HG02852 (cell line): ENCODE measurements around the gene PET100.

Experiments used
- ATAC-seq: cut with Tn5 transposase; IDR thresholded peaks from one replicate; pipeline ENCODE4 v1.9.1; 2021; ENCODE audit warnings: mild to moderate bottlenecking, moderate library complexity; ENCODE audit not compliant: unreplicated experiment

PET100 gene

GRCh38 chr19:7676854-7677253, 47.3 kb downstream of the PET100 start, which contains the start of gene MCEMP1:
TSS of gene MCEMP1 (plus strand) at chr19:7677090. CDS start at chr19:7677121, 31 bp downstream.
- no peak for ATAC-seq

DNA sequence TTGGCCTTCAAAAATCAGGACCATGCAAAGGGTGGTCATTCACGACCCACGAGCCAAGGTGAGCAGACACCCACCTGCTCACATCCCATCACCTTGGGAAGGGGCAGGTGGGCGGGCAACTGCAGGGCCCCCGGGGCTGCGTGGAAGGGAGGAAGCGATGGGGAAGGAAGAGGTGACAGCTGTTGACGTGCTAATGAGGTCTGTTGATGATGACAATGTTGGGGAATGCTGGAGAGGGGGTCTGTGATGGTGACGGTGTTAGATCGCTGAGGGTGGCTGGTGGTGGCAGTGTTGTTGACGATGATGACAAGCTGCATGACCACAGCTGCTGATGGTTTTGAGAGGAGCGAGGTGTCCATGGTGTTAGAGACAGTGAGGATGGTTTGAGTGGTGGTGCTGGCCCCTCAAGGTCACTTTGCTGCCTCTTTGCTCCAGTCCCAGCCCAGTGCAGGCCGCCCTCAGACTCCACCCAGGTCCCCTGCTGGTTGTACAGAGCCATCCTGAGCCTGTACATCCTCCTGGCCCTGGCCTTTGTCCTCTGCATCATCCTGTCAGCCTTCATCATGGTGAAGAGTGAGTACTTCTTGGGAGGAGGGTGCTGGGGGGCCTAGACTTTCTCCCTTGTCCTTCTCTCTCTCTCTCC, 48.2 kb downstream of the PET100 start:
- no peak for ATAC-seq

DNA sequence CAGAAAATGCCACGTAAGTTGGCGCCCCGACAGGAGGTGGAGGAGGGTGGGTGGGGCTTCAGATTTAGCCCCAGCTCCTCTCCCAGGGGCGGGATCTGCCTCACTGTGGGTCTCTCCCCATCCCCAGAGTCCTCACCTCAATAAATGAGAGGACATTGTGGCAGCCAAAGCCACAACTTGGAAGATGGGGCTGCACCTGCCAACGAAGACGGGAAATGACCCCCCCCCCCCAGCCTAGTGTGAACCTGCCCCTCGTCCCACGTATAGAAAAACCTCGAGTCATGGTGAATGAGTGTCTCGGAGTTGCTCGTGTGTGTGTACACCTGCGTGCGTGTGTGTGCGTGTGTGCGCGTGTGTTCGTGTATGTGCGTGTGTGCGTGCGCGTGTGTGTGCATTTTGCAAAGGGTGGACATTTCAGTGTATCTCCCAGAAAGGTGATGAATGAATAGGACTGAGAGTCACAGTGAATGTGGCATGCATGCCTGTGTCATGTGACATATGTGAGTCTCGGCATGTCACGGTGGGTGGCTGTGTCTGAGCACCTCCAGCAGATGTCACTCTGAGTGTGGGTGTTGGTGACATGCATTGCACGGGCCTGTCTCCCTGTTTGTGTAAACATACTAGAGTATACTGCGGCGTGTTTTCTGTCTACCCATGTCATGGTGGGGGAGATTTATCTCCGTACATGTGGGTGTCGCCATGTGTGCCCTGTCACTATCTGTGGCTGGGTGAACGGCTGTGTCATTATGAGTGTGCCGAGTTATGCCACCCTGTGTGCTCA, 49.6 kb downstream of the PET100 start:
- no peak for ATAC-seq

DNA sequence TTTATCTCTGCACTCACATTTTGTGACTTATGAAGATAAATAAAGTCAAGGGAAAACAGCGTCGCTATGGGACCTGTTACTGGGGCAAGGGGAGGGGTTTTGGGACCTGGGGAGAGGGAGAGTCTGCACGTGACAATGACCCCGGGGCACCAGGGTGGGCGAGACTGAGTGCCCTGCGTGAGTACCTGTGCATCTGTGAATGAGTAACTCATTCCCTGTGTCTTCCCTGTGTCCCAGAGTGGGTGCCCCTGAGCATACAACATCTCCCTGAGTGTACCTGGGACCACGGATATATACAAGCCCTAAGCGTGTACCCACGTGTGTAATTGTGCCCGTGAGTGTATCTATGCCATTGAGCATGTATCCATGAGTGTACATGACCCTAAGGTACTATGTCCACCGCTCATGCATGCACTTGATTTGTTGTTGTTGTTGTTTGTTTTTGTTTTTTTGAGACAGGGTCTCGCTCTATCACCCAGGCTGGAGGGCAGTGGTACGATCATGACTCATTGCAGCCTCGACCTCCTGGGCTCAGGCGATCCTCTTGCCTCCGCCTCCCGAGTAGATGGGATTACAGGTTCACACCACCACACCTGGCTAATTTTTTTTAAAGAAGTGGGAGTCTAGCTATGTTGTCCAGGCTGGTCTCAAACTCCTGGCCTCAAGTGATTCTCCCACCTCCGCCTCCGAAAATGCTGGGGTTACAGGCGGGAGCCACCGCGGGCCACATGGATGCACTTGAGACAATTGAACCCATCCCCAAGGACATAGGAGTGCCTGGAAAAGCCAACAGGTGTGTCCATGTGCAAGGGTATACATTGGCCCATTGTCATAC, 50.4 kb downstream of the PET100 start:
- ATAC-seq = no peak

DNA sequence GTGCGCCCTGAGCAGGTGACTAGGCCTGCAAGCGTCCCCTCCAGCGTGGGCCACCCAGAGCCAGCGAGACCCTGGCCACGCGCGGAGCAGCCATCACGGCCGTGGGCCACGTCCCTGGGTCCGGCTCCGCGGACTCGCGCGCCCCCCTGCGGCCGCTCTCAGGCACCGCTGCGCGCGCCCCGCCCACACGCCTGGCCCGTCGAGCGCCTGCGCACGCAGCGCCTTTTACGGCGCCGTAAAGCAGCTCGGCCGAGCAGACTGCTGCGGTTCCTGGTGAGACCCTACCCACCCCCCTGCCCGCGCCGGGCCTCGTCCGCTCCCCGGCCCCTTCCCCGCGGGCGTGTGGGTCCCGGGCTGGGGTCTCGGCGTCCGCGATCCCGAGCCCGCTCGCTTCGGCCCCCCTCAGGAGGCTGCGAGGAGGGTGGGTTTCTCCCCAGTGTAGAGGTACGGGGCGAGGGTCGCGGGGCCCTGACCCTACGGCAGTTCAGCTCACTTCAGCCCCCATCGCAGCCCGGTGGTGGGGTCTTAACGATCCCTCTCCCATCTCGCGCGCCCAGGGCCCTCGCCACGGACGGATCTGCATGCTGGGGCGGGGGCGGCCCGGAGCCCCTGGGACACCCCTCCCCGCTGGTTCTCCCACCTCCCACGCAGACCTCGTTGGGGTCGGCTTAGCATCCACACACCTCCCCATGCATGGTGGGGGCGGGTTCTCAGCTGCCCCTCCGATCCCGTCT, 51.2 kb downstream of the PET100 start, which contains the start of gene TRAPPC5:
TSS of gene TRAPPC5 (plus strand) at position 228 of the 734 bp plus-strand sequence. CDS start 1,421 bp downstream, outside the sequence.
- no peak for ATAC-seq
